KOPT-K1 (cell line): ENCODE data around the gene CD83.

ENCODE experiments used
- H3K27ac ChIP-seq: fragments of 200-600 bp; sonication (generic); 2 replicates; pipeline ENCODE4 v1.5.1; 2016; ENCODE audit warnings: antibody characterized with exemption, mild to moderate bottlenecking, low read depth, low read length; ENCODE audit not compliant: poor library complexity, severe bottlenecking
- H3K36me3 ChIP-seq: fragments of 200-600 bp; sonication (generic); 2 replicates; pipeline ENCODE4 v1.5.1; 2017; ENCODE audit warnings: antibody characterized with exemption, mild to moderate bottlenecking, low read length, moderate library complexity; ENCODE audit not compliant: insufficient read depth
- H3K9me3 ChIP-seq: fragments of 200-600 bp; sonication (generic); 2 replicates; pipeline ENCODE4 v1.5.1; 2017; ENCODE audit warnings: antibody characterized with exemption, low read length, mild to moderate bottlenecking; ENCODE audit not compliant: insufficient read depth, poor library complexity, severe bottlenecking

The CD83 gene

DNA sequence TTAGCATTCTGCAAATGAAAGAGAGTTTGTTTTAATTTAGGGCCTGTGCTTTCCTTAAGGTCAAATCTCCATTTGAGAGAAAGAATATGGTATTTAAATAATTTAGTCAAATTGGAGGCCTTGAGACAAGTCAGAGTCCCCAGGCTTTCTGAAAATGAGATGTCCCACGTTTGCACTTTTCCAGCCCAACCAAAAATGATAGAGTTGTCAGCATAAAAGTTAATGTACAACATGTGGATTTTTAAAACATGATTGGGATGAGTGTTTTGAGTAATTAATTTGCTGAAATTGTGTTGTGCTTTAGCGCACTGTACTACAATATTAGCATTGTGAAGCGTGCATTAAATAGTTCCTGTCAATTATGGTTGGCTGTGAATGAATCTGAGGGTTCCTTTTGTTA, 10.0 kb downstream of the CD83 start:
- Histone ChIP-seq H3K36me3 (peaks cover 58% of the 10 kb centered on the region), H3K9me3 (no peaks in the 10 kb centered on the region), H3K27ac (peak overlapping the region; percentile 31)

GRCh38 chr6:14128012-14128411, 10.4 kb downstream of the CD83 start:
- H3K36me3 ChIP-seq, result peaks cover 59% of the 10 kb centered on the region
- peak overlapping the region; percentile 31 for H3K27ac ChIP-seq
- no peaks in the 10 kb centered on the region for H3K9me3 ChIP-seq

DNA sequence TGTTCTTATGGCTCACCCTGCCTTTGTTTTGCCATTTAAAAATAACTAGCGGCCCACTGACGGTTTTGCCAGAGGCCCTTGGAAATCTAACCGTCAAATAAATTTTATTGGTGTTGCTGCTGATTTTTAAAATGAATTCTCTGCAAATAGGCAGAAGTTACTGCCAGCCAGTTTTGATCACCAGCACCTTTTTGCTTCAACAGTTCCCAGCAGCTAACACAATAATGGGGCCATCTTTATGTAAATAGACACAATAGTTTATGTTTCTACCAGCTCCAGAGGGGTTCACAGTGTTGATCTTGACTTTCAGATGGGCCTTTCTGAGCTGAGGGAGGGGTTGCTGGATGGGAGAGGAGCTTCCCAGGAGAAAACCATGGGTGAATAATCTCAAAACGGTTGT, 11.2 kb downstream of the CD83 start:
- Histone ChIP-seq H3K36me3 (peaks cover 59% of the 10 kb centered on the region), H3K27ac (peak overlapping the region; percentile 27), H3K9me3 (no peaks in the 10 kb centered on the region)

DNA sequence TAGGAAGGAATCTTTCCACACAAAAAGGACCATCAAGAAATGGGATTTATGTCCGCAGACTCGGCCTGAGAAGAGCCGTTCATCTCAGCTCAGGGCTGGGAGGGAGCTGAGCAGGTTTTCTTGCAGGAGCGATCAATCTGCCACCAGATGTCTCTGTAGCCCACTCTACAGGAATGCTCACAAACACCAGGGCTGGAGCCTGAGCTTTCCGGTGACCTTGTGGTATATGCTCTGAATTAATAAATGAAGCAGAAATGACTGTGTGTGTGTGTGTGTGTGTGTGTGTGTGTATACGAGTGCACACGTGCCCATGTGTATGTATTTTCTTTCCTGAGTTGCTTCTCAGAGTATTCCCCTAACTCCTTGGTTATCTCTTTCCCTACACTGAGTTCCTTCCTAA, 12.0 kb downstream of the CD83 start:
- Histone ChIP-seq H3K9me3 (no peaks in the 10 kb centered on the region), H3K36me3 (peaks cover 60% of the 10 kb centered on the region), H3K27ac (peak overlapping the region; percentile 34)

DNA sequence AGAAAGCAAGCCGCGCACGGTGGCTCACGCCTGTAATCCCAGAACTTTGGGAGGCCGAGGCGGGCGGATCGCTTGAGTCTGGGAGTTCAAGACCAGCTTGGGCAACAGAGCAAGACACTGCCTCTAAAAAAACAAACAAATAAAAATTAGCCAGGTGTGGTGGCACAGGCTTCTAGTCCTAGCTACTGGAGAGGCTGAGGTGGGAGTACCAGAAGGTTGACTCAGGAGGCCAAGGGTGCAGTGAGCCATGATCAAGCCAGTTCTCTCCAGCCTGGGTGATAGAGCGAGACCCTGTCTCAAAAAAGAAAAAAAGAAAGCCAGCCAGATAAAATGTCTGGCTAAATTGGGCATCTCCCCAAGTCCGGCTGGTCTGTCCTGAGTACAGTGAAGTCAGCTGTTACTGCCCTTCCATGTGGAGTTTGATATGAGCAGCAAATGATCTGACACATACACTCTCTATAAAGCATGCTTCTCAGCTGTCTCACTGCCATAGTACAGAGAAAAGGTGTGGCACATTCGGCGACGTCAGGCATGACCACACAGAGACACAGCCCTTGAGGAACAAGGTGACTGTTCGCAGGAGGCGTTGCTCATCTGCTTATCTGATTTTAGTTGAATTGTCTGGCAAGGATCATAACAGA, 13.0 kb downstream of the CD83 start:
- Histone ChIP-seq H3K9me3 (no peaks in the 10 kb centered on the region), H3K27ac (peak overlapping the region; percentile 34), H3K36me3 (peaks cover 61% of the 10 kb centered on the region)

- Histone ChIP-seq H3K27ac (no peak overlapping the region), H3K9me3 (no peaks in the 10 kb centered on the region), H3K36me3 (peaks cover 64% of the 10 kb centered on the region)
Measured at GRCh38 chr6:14131579-14131978, 14.0 kb downstream of the CD83 start.

DNA sequence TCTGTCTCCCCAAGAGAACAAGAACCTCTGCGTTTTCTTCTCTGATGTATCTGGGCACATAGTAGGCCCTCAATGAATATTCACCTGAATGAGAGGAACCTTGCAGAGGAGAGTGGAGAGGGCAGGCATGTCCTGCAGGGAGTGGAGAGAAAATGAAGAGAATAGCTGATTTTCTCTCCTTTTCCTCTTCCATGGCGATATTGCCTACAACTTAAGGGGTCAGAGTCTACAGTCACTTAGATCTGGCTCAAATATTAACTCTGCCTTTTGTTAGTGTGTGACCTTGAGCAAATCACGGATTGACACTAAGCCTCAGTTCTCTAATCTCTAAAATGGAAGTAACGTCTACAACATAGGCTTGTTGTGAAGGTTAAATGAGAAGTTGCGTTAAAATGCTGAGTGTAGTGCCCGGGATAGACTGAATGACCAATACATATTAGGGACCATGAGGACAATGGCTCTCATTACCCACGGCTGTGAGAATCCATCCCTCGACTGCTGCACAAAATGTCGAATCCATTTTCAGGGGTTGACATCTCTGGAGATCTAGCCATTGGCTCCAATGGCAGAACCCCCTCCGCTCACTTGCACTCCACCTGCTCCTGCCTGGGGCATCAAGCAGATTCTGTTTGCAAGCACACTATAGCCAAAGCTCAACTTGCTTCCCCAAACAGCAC, 14.8 kb downstream of the CD83 start:
- H3K36me3 ChIP-seq, result peaks cover 64% of the 10 kb centered on the region
- no peaks in the 10 kb centered on the region for H3K9me3 ChIP-seq
- H3K27ac ChIP-seq, result no peak overlapping the region

GRCh38 chr6:14132921-14133275, 15.3 kb downstream of the CD83 start:
- Histone ChIP-seq H3K36me3 (peaks cover 64% of the 10 kb centered on the region), H3K27ac (no peak overlapping the region), H3K9me3 (no peaks in the 10 kb centered on the region)

GRCh38 chr6:14134211-14134910, 16.8 kb downstream of the CD83 start:
- Histone ChIP-seq H3K36me3 (peaks cover 64% of the 10 kb centered on the region), H3K27ac (no peak overlapping the region), H3K9me3 (no peaks in the 10 kb centered on the region)

- H3K27ac ChIP-seq, result no peak overlapping the region
- no peaks in the 10 kb centered on the region for H3K9me3 ChIP-seq
- H3K36me3 ChIP-seq, result peaks cover 56% of the 10 kb centered on the region
Measured at GRCh38 chr6:14135893-14136539, 18.4 kb downstream of the CD83 start.

DNA sequence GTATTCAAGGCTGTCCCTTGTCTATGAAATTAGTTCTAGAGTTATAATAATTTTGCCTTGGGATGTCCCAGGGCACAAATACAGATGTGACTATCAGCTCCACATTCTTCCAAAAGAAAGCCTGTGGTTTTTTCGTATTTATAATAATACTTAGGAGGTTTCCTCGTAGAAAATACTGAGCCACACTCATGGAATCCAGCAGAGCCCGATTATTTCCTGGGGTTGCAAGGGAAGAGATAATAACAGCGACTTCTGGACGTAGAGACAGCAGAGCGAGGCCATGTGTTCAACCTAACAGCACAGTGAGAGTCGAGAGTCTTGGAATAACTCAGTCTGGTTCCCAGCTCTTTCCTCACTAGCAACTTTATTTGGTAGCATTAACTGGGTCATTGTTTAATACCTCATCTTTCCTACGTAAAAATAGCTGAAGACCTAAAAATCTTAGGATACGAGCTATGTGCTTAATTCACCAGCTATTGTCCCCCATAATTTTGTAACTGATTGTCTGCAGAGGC, 21.2 kb downstream of the CD83 start:
- H3K36me3 ChIP-seq, result peaks cover 29% of the 10 kb centered on the region
- H3K9me3 ChIP-seq, result no peaks in the 10 kb centered on the region
- no peak overlapping the region for H3K27ac ChIP-seq

DNA sequence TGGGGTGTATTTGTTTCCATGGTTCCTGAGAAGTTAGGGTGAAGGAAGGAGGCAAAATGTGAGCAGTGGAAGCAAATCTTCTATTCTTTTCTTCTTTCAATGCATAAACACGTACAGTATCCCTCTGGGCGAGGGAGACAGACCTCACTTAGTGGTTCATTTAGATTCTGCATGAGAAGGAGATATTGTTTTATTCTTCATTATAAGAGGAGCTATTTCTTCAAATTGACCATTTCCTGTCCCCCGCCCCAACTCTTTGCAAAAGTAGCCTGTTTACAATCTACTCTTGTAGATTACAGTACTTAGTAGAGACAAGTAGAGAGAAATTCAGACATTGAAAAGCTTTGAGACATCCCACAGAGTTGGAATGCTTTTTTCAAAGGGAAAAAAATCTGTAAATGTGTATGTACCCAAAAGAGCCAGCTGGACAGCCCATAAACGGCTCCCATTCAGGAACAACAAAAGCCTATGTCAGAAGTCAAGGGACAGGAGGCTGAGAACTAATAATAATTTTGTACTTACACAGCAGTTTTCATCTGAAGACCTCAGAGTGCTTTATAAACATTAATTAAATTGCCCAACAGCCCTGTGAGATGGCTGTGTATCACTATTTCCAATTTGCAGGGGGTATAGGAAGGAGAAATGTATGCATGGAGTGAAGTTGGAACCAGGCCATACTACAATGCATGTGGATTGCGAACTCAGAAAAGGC, 23.9 kb downstream of the CD83 start:
- H3K27ac ChIP-seq, result no peak overlapping the region
- H3K36me3 ChIP-seq, result peaks cover 1% of the 10 kb centered on the region; the same call in 1 of the 2 replicates
- H3K9me3 ChIP-seq, result no peaks in the 10 kb centered on the region

GRCh38 chr6:14142063-14142450, 24.5 kb downstream of the CD83 start:
- H3K36me3 ChIP-seq, result no peaks in the 10 kb centered on the region
- no peak overlapping the region for H3K27ac ChIP-seq
- no peaks in the 10 kb centered on the region for H3K9me3 ChIP-seq

DNA sequence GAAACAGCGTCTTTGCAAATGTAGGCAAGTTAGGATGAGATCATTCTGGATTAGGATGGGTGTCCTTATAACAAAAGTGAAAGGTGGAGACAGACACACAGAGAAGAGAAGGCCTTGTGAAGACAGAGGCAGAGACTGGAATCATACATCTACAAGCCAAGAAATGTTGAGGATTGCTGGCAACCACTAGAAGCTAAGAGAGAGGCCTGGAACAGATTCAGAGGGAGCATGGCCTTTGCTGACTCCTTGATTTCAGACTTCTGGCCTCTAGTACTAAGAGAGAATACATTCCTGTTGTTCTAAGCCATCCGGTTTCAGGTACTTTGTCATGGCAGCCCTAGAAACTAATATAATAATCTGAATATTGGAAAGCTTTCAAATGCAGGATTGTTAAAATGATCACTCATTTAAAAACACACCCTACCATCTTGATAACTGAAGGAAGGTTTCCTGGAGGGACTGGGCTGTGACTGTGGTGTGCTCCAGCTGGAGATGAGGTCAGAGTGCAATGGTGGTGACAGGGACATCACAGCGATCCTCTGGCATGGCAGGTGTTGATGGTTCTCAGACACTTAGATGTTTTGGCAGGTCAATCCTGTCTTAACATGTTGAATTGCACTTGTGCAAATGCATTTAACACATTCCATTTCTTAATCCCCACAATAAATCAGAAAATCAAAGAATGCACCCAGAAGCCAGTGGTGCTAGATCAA, 25.1 kb downstream of the CD83 start:
- no peaks in the 10 kb centered on the region for H3K36me3 ChIP-seq
- no peaks in the 10 kb centered on the region for H3K9me3 ChIP-seq
- H3K27ac ChIP-seq, result no peak overlapping the region
